ENCODE results near the gene UBTFL1.

- TF ChIP-seq POLR2AphosphoS5 (IDR thresholded peaks at IDR 0.05), result no peak
- TF ChIP-seq CTCF (IDR thresholded peaks at IDR 0.05), result no peak
- no peak for TF ChIP-seq POLR2A (IDR thresholded peaks at IDR 0.05)
Observed at GRCh38 chr11:90124946-90125345, 39.2 kb downstream of the UBTFL1 start.

Measured in stomach (tissue), 4 donors.